Neural crest cell (in vitro differentiated cells): Measurements from ENCODE around the gene THAP9. TPM values are rescaled to one million over a fixed set of nuclear protein-coding genes. Genes with fewer than 3 reads are reported as not detected.

ENCODE experiments used
- DNase-seq: peaks from one replicate; pipeline ENCODE4 v3.0.0; 2021; ENCODE audit warnings: low read depth, mixed read lengths, low spot score
- H3K27ac Mint-ChIP-seq: one replicate; pipeline ENCODE4 v1.8.0; 2021; ENCODE audit warnings: mild to moderate bottlenecking, mixed read lengths; ENCODE audit not compliant: unreplicated experiment
- H3K27me3 Mint-ChIP-seq: 2 replicates; pipeline ENCODE4 v1.8.0; 2021; ENCODE audit warnings: low read depth, mild to moderate bottlenecking, mixed read lengths
- H3K36me3 Mint-ChIP-seq: 2 replicates; pipeline ENCODE4 v1.8.0; 2021; ENCODE audit warnings: low read depth, mild to moderate bottlenecking, mixed read lengths
- H3K4me1 Mint-ChIP-seq: 2 replicates; pipeline ENCODE4 v1.8.0; 2021; ENCODE audit warnings: mixed read lengths
- H3K4me3 Mint-ChIP-seq: one replicate; pipeline ENCODE4 v1.8.0; 2021; ENCODE audit warnings: mild to moderate bottlenecking, mixed read lengths
- H3K9me3 Mint-ChIP-seq: 2 replicates; pipeline ENCODE4 v1.8.0; 2021; ENCODE audit warnings: mixed read lengths
- CTCF ChIP-seq: fragments of 200-600 bp; sonication (generic); conservative IDR thresholded peaks from 2 replicates; pipeline ENCODE4 v1.5.0; 2021; ENCODE audit warnings: antibody characterized with exemption, mild to moderate bottlenecking
- total RNA-seq: library from RNA; stranded (reverse); gene quantifications from 2 replicates; pipeline ENCODE4 v1.2.1, GENCODE V29; 2021

The THAP9 gene
- total RNA-seq, 1 donor from 2014 or later, result 11.6 TPM

GRCh38 chr4:82968972-82969371, 68.4 kb downstream of the THAP9 start:
- H3K4me3 Mint-ChIP-seq, result no peak overlapping the region
- H3K9me3 Mint-ChIP-seq, result no peaks in the 10 kb centered on the region
- no peak for TF ChIP-seq CTCF
- no peak overlapping the region for H3K27ac Mint-ChIP-seq
- H3K4me1 Mint-ChIP-seq, result no peaks in the 10 kb centered on the region
- H3K36me3 Mint-ChIP-seq, result peaks cover 18% of the 10 kb centered on the region
- no peaks in the 10 kb centered on the region for H3K27me3 Mint-ChIP-seq
- no peak for DNase-seq

GRCh38 chr4:82969414-82969813, 68.9 kb downstream of the THAP9 start:
- Mint-ChIP-seq H3K27ac (no peak overlapping the region), H3K9me3 (no peaks in the 10 kb centered on the region), H3K4me3 (no peak overlapping the region), H3K27me3 (no peaks in the 10 kb centered on the region), H3K4me1 (no peaks in the 10 kb centered on the region), H3K36me3 (peaks cover 15% of the 10 kb centered on the region)
- DNase-seq, result no peak
- no peak for TF ChIP-seq CTCF

Other genes starting within 250 kb of the THAP9 start
- gene SCD5, start 101.9 kb upstream of the THAP9 start, total RNA-seq, result 39.5 and 40.7 TPM in 2 replicates
- 137 and 166 TPM in 2 replicates for gene SEC31A, start 9.6 kb upstream of the THAP9 start, total RNA-seq
- 20.8 and 23.0 TPM in 2 replicates for gene LIN54, start 110.1 kb downstream of the THAP9 start, total RNA-seq
- gene COPS4, start 134.4 kb downstream of the THAP9 start, total RNA-seq, result 44.5 and 50.1 TPM in 2 replicates
- gene PLAC8, start 214.0 kb downstream of the THAP9 start, total RNA-seq, result 0.40 and 0.57 TPM in 2 replicates